ENCODE data around the gene CCDC112. TPM values are rescaled to one million over a fixed set of nuclear protein-coding genes. Genes with fewer than 3 reads are reported as not detected.

CCDC112 gene
- polyA plus RNA-seq, 1 experiment: 4.7 TPM

- CTCF ChIA-PET: no interaction called here
- DNase-seq (ENCODE audit: low read depth, low spot score): no peak
- POLR2A ChIA-PET: no interaction called here
- H3K9me3 ChIP-seq (ENCODE audit: control insufficient read depth, insufficient read depth, low read length): no peaks in the 10 kb centered on the region
- no peak overlapping the region for H3K4me3 ChIP-seq (ENCODE audit: low read depth, low read length)
- H3K27ac ChIP-seq (ENCODE audit: low read depth, low read length): no peak overlapping the region
- H3K27me3 ChIP-seq (ENCODE audit: control insufficient read depth, insufficient read depth, low read length): no peaks in the 10 kb centered on the region
- no peak for TF ChIP-seq CTCF (IDR thresholded peaks at IDR 0.05; ENCODE audit: low read depth, low read length)
Measured at GRCh38 chr5:115229606-115230005, 66.8 kb downstream of the CCDC112 start.

GRCh38 chr5:115227281-115227680 is 69.2 kb downstream of the CCDC112 start:
- H3K27ac ChIP-seq (ENCODE audit: low read depth, low read length): no peak overlapping the region
- ChIA-PET CTCF (no interaction called here), POLR2A (no interaction called here)
- no peaks in the 10 kb centered on the region for H3K27me3 ChIP-seq (ENCODE audit: control insufficient read depth, insufficient read depth, low read length)
- TF ChIP-seq CTCF (IDR thresholded peaks at IDR 0.05; ENCODE audit: low read depth, low read length): no peak
- H3K4me3 ChIP-seq (ENCODE audit: low read depth, low read length): no peak overlapping the region
- H3K9me3 ChIP-seq (ENCODE audit: control insufficient read depth, insufficient read depth, low read length): no peaks in the 10 kb centered on the region
- DNase-seq (ENCODE audit: low read depth, low spot score): no peak

Small RNA genes lying within 50 kb of the gene (small RNA-seq; reads per million reads assigned to genes)
- gene HMGN1P15 (ENCODE audit: insufficient read length, low read depth): not detected

Other genes starting within 250 kb of the CCDC112 start
- 0.06 TPM in 2 replicates for gene TRIM36, start 126.7 kb downstream of the CCDC112 start, polyA plus RNA-seq (2011; rRNA removed)
- gene PGGT1B, start 33.8 kb downstream of the CCDC112 start, polyA plus RNA-seq (2011; rRNA removed): 4.1 and 4.3 TPM in 2 replicates
- 10.7 and 14.1 TPM in 2 replicates for gene FEM1C, start 248.1 kb upstream of the CCDC112 start, polyA plus RNA-seq (2011; rRNA removed)